ENCODE measurements around the gene LRRC51. TPM values are rescaled to one million over a fixed set of nuclear protein-coding genes. Genes with fewer than 3 reads are reported as not detected.

The LRRC51 gene
- polyA plus RNA-seq, 1 donor from 2014 or later = 4.1 TPM

- H3K4me3 Mint-ChIP-seq = peak overlapping the region; percentile 2 to 70 (median 66)
- H3K27me3 Mint-ChIP-seq = no peaks in the 10 kb centered on the region
- H3K27ac Mint-ChIP-seq = peak overlapping the region; percentile 12 to 97 (median 83)
- peaks cover 5 to 7% (median 6%) of the 10 kb centered on the region in 3 donors for H3K4me1 Mint-ChIP-seq
- H3K36me3 Mint-ChIP-seq = peaks cover 4% of the 10 kb centered on the region
- no peaks in the 10 kb centered on the region for H3K9me3 Mint-ChIP-seq
Measured at GRCh38 chr11:72061739-72062396, 18.8 kb upstream of the LRRC51 start.

- Mint-ChIP-seq H3K9me3 (no peaks in the 10 kb centered on the region), H3K4me1 (peaks cover 16 to 26% (median 20%) of the 10 kb centered on the region in 3 donors), H3K4me3 (no peak overlapping the region), H3K27me3 (no peaks in the 10 kb centered on the region), H3K36me3 (peaks cover 3% of the 10 kb centered on the region), H3K27ac (no peak overlapping the region)
Measured at GRCh38 chr11:72066855-72067254, 13.8 kb upstream of the LRRC51 start.

- Mint-ChIP-seq H3K27ac (no peak overlapping the region), H3K27me3 (no peaks in the 10 kb centered on the region)
Measured at GRCh38 chr11:72067266-72067665, 13.4 kb upstream of the LRRC51 start.

GRCh38 chr11:72067676-72068075, 13.0 kb upstream of the LRRC51 start:
- no peaks in the 10 kb centered on the region for H3K27me3 Mint-ChIP-seq
- peaks cover 14 to 23% (median 16%) of the 10 kb centered on the region in 3 donors for H3K4me1 Mint-ChIP-seq
- no peak overlapping the region for H3K27ac Mint-ChIP-seq
- H3K4me3 Mint-ChIP-seq = no peak overlapping the region
- no peaks in the 10 kb centered on the region for H3K36me3 Mint-ChIP-seq
- H3K9me3 Mint-ChIP-seq = no peaks in the 10 kb centered on the region

More at GRCh38 chr11:72067266-72067665, 13.4 kb upstream of the LRRC51 start:
- Mint-ChIP-seq H3K9me3 (no peaks in the 10 kb centered on the region), H3K4me1 (peaks cover 14 to 23% (median 16%) of the 10 kb centered on the region in 3 donors), H3K4me3 (no peak overlapping the region), H3K36me3 (no peaks in the 10 kb centered on the region)

- H3K4me3 Mint-ChIP-seq = peak overlapping the region in 1 of 4 donors; percentile 2
- H3K27ac Mint-ChIP-seq = peak overlapping the region in 1 of 3 donors; percentile 38
- H3K27me3 Mint-ChIP-seq = no peaks in the 10 kb centered on the region
- H3K9me3 Mint-ChIP-seq = no peaks in the 10 kb centered on the region
- H3K36me3 Mint-ChIP-seq = no peaks in the 10 kb centered on the region
- H3K4me1 Mint-ChIP-seq = peaks cover 16 to 23% (median 16%) of the 10 kb centered on the region in 3 donors
Measured at GRCh38 chr11:72069200-72069599, 11.4 kb upstream of the LRRC51 start.

- peak overlapping the region in 2 of 4 donors; percentile 2 to 7 for H3K4me3 Mint-ChIP-seq
- H3K27ac Mint-ChIP-seq = peak overlapping the region in 2 of 3 donors; percentile 15 to 53
- no peaks in the 10 kb centered on the region for H3K27me3 Mint-ChIP-seq
- H3K9me3 Mint-ChIP-seq = no peaks in the 10 kb centered on the region
- H3K4me1 Mint-ChIP-seq = peaks cover 16 to 23% (median 17%) of the 10 kb centered on the region in 3 donors
- H3K36me3 Mint-ChIP-seq = no peaks in the 10 kb centered on the region
Measured at GRCh38 chr11:72069787-72070251, 10.8 kb upstream of the LRRC51 start.

GRCh38 chr11:72070491-72070890, 10.2 kb upstream of the LRRC51 start:
- peaks cover 17 to 29% (median 19%) of the 10 kb centered on the region in 3 donors for H3K4me1 Mint-ChIP-seq
- no peaks in the 10 kb centered on the region for H3K9me3 Mint-ChIP-seq
- H3K36me3 Mint-ChIP-seq = no peaks in the 10 kb centered on the region
- H3K4me3 Mint-ChIP-seq = peak overlapping the region in 1 of 4 donors; percentile 7
- H3K27ac Mint-ChIP-seq = peak overlapping the region in 1 of 3 donors; percentile 53
- H3K27me3 Mint-ChIP-seq = no peaks in the 10 kb centered on the region

- Mint-ChIP-seq H3K4me1 (peaks cover 24 to 39% (median 26%) of the 10 kb centered on the region in 3 donors), H3K4me3 (no peak overlapping the region), H3K36me3 (no peaks in the 10 kb centered on the region), H3K27ac (no peak overlapping the region), H3K9me3 (no peaks in the 10 kb centered on the region), H3K27me3 (no peaks in the 10 kb centered on the region)
Measured at GRCh38 chr11:72072348-72072747, 8.3 kb upstream of the LRRC51 start.

GRCh38 chr11:72075109-72075508, 5.5 kb upstream of the LRRC51 start:
- H3K4me1 Mint-ChIP-seq = peaks cover 24 to 34% (median 25%) of the 10 kb centered on the region in 3 donors
- H3K9me3 Mint-ChIP-seq = no peaks in the 10 kb centered on the region
- H3K4me3 Mint-ChIP-seq = peak overlapping the region in 1 of 4 donors; percentile 64
- H3K36me3 Mint-ChIP-seq = no peaks in the 10 kb centered on the region
- peak overlapping the region in 1 of 3 donors; percentile 14 for H3K27ac Mint-ChIP-seq
- no peaks in the 10 kb centered on the region for H3K27me3 Mint-ChIP-seq

- Mint-ChIP-seq H3K36me3 (no peaks in the 10 kb centered on the region), H3K4me1 (peaks cover 23 to 36% (median 26%) of the 10 kb centered on the region in 3 donors), H3K27ac (peak overlapping the region in 1 of 3 donors; percentile 14), H3K9me3 (no peaks in the 10 kb centered on the region), H3K27me3 (peaks cover 1% of the 10 kb centered on the region), H3K4me3 (peak overlapping the region in 1 of 4 donors; percentile 64)
Measured at GRCh38 chr11:72075756-72076155, 4.9 kb upstream of the LRRC51 start.

GRCh38 chr11:72078477-72078876, 2.2 kb upstream of the LRRC51 start:
- no peaks in the 10 kb centered on the region for H3K36me3 Mint-ChIP-seq
- H3K4me1 Mint-ChIP-seq = peaks cover 31 to 38% (median 35%) of the 10 kb centered on the region in 3 donors
- H3K9me3 Mint-ChIP-seq = no peaks in the 10 kb centered on the region
- no peak overlapping the region for H3K27ac Mint-ChIP-seq
- H3K4me3 Mint-ChIP-seq = peak overlapping the region in 3 of 4 donors; percentile 1 to 76 (median 74)
- peaks cover 1% of the 10 kb centered on the region for H3K27me3 Mint-ChIP-seq

- Mint-ChIP-seq H3K9me3 (no peaks in the 10 kb centered on the region), H3K27ac (peak overlapping the region; percentile 90 to 98 (median 92)), H3K4me3 (peak overlapping the region; percentile 86 to 96 (median 92)), H3K27me3 (peaks cover 1% of the 10 kb centered on the region), H3K36me3 (no peaks in the 10 kb centered on the region), H3K4me1 (peaks cover 29 to 38% (median 34%) of the 10 kb centered on the region in 3 donors)
Measured at GRCh38 chr11:72079819-72080325, 778 bp upstream of the LRRC51 start.

GRCh38 chr11:72081184-72081644, 564 bp downstream of the LRRC51 start:
- Mint-ChIP-seq H3K36me3 (no peaks in the 10 kb centered on the region), H3K27ac (peak overlapping the region; percentile 92 to 98 (median 92)), H3K4me1 (peaks cover 28 to 29% (median 29%) of the 10 kb centered on the region in 3 donors), H3K9me3 (no peaks in the 10 kb centered on the region), H3K4me3 (peak overlapping the region; percentile 86 to 96 (median 92)), H3K27me3 (peaks cover 1% of the 10 kb centered on the region)

GRCh38 chr11:72081821-72082453, 1.3 kb downstream of the LRRC51 start:
- Mint-ChIP-seq H3K4me3 (peak overlapping the region in 3 of 4 donors; percentile 11 to 96 (median 90)), H3K27me3 (peaks cover 1% of the 10 kb centered on the region), H3K36me3 (no peaks in the 10 kb centered on the region), H3K9me3 (no peaks in the 10 kb centered on the region), H3K27ac (peak overlapping the region; percentile 60 to 92 (median 91)), H3K4me1 (peaks cover 26 to 28% (median 27%) of the 10 kb centered on the region in 3 donors)

GRCh38 chr11:72083414-72083813, 2.8 kb downstream of the LRRC51 start:
- H3K9me3 Mint-ChIP-seq = no peaks in the 10 kb centered on the region
- H3K4me1 Mint-ChIP-seq = peaks cover 18 to 23% (median 21%) of the 10 kb centered on the region in 3 donors
- H3K27ac Mint-ChIP-seq = peak overlapping the region in 2 of 3 donors; percentile 27 to 51
- H3K36me3 Mint-ChIP-seq = peaks cover 2% of the 10 kb centered on the region
- H3K4me3 Mint-ChIP-seq = peak overlapping the region in 1 of 4 donors; percentile 23
- peaks cover 1% of the 10 kb centered on the region for H3K27me3 Mint-ChIP-seq
